HG03439 (cell line): Measurements from ENCODE around the gene KCNC1.

Experiments used
- ATAC-seq: cut with Tn5 transposase; IDR thresholded peaks from one replicate; pipeline ENCODE4 v1.9.1; 2021; ENCODE audit warnings: mild to moderate bottlenecking, moderate library complexity; ENCODE audit not compliant: unreplicated experiment

Gene KCNC1

DNA sequence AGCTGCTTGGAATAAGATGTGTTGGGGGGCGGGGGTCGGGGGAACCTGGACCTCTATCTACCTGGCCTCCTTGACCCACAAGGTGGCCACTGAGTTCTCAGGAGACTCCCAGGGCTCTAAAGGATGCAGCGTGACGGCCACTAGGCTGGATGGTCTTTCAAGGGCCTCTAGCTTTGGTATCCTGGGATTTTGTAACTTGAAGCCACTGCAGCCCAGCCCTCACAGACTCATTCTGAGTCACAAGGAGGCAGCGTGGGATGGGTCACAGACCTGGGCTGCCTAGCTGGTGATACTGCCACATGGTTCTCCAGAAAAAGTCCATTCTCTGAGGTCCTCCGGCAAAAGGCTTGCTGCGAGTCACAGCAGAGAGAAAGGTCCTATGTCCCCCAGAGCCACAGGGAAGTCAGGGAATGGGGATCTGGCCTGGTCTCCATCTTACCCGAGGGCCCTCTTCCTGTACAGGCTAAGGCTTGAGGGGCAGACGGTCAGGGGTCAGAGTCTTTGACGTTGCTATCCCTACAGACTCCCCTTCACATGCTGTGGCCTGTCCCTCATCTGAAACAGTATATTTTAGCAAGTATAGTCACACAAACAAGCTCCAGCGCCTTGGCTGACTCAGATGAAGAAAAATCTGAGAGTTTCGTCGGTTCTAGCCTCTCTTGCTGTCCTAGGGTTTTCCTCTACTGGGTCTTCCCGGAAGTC lies 52.4 kb downstream of the KCNC1 start:
- ATAC-seq, result no peak

DNA sequence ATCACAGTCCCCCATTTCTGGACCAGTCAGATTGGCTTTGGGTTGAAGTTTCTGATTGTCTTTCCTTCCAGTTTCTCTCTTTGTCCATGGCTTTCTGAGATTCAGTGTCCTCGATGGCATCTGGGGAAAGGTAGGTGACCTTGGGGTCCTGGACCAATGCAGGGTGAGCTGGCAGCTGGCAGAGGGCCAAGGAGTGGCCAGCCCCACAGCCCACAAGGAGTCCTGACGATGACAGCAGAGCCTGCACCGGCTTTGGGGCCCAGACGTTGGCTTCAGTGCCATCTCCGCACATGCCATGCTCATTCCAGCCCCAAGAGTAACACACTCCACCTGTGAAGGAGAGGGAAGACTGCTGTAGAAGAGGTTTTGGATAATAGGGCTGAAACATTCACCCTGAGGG lies 53.5 kb downstream of the KCNC1 start:
- no peak for ATAC-seq

DNA sequence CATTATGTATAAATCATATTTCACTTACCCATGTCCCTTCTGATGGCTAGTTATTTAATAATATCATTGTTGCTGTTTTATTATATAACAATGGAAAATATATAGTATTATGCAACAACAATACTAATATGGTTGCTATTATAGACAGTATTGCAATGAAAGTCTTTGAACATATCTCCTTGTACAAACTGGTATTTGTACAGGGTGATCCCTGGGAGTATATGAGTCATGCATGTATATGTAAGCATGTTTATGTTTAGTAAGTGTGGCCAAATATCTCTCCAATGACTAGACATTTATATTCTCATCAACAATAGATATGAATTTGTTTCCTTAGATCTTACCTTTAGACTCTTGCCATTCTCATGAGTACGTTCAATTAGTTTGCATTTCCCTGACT lies 55.9 kb downstream of the KCNC1 start:
- no peak for ATAC-seq

DNA sequence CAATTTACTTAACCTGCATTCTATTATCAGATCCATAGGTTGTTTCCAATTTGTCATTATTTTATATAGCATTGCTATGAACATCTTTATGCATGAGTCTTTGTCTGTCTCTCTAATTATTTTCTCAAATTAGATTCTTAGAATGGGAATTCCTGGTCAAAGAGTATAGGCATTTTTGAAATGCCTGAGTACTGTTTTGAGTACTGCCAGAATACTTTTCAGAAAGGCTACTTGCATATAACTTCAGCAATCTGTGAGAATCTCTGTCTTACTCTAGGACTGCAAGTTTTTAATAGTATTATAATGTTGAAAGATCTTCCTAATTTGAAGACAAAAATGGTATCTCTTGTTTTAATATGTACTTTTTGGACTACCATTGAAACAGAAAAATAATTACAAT lies 56.6 kb downstream of the KCNC1 start:
- no peak for ATAC-seq

DNA sequence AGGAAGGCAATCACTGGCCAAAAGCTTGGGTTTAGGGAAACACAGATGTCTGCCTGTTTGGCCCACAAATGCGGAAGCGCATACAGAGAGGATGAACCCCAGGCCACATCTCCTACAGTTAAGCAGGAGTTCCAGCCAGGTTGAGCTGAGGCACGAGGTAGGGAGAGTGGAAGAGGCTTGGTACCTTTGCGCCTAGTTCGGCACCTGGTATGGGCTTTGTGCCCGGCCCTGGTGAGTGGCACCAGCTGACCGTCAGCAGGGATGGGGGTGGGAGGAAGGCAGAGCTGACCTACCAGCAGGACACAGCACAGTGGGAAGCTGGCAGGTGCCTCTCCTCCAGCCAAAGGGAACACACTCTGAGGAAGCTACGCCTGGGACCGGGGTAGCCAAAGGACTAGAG lies 57.6 kb downstream of the KCNC1 start:
- no peak for ATAC-seq

DNA sequence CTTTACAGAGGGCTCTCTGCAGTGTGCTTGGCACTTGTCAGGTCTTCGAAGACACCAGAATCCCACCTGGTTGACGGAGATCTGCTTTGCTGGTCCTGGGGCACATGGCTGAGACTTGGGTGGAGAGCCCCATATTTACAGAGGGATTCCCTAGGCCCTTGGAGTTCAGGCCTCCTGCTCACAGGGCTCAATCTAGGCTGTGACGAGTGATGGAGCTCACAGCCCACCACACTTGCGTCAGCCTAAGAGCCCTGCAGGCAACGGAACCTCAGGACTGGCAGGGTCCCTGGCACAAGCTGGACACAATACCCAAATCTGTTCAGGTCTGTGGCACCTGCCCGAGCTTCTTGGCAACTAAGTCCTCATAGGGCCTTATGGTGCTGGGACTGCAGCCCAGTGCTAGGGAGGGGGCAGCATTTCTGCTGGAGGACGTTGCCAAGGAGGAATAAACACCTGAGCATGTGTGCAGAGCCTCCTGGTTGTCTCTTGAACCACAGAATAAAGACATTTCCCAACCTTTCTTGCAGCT lies 59.1 kb downstream of the KCNC1 start:
- ATAC-seq, result no peak

DNA sequence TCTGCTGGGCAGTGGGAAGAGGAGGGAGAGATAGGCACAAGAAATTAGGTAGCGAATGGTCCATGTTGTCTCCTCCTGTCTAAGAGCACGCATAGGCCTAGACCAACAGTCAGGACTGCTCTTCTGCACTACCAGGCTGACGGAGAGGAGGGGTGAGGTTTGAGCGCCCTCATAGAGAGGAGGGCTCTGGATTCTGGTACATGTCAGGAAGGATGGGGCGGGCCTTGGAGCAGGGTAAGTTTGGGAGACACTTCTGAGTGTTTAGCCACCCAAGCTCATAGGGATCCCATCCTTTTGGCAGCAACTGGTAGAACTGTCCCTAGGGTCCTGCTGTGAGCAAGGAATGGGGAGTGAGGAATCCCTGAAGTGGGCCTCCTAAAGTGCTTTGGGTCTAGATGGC lies 60.4 kb downstream of the KCNC1 start:
- ATAC-seq, result no peak

DNA sequence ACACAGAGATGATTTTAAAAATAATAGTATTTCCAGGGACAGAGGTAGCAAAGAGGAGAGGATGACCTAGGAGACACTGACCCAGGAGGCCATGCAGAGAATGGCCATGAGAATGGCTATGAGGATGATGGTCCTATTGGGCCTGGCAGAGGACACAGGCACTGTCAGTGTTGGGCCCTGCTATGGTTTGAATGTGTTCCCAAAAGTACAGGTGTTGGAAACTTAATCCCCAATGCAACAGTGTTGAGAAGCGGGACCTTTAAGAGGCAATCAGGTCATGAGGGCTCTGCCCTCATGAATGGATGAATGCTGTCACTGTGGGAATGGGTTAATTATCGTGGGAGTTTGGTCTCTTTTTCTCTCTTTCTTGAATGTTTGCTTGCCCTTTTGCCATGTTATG lies 61.6 kb downstream of the KCNC1 start:
- no peak for ATAC-seq

DNA sequence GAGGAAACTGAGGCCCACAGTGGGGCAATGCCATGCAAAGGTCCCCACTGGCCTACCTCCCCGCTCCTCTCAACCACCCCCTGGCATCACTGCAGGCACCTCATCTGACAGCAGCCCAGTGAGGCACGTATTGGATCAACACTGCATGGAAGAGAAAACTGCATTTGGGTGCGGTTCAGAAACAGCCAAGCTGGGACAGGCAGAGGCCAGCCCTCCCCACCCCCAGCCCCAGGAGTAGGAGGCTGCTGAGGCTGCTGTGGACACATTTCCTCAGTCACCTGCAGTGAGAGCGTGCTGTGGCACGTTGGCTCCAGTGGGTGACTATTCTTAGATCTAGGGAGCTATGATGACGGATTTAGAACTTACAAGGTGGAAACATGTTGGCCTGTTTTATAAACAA lies 63.7 kb downstream of the KCNC1 start:
- no peak for ATAC-seq

DNA sequence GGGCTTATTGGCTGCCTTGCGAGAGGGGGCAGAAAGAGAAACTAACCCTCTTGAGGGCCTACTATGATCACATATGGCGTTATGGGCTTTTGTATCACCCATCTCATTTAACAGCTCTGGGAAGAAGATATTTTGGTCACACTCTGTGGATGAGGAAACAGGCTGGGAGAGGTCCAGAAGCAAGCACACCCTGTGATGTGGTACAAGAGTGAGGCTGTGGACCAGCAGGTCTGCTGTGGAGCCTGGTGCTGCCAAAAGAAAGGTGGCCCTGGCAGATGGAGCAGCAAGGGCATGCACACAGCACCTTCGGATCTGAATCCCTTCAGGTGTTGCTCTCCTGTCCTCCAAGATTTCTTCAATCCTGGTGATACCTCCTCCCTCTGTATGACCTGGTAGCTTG lies 64.1 kb downstream of the KCNC1 start:
- no peak for ATAC-seq

DNA sequence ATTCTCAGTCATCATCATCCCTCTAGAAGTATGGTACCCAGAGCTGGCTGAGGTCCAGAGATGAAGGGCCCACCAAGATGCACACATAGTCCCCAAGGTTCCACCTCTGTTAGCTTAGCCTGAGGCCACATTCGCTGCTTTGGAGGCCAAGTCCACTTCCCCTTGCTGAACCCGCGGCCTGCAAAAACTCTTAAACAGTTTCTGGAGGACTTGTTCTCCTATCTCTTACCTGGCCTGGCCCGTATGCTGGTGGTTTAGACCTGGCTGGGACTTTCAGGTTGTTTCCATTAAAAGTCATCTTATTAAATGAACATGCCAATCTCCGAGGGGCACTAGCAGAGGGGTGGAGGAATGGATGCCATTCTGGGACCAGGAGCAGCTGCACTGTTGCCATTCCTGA lies 64.6 kb downstream of the KCNC1 start:
- no peak for ATAC-seq

DNA sequence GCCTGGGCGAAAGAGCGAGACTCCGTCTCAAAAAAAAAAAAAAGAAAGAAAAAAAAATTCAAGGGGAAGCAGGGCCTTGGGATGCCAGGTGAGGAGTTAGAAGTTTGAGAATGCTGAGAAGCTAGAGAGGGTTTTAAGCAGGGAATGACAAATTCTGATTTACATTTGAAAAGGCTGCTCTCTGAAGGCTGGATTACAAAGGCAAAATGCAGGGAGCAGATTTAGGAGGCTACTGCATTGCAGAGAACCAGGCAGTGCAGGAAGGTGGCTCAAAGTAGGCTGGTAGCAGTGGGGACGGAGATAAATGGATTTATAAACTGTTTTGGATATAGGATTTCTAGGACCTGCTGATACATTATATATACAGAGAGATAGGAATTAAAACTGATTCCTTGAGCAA lies 66.6 kb downstream of the KCNC1 start:
- no peak for ATAC-seq

DNA sequence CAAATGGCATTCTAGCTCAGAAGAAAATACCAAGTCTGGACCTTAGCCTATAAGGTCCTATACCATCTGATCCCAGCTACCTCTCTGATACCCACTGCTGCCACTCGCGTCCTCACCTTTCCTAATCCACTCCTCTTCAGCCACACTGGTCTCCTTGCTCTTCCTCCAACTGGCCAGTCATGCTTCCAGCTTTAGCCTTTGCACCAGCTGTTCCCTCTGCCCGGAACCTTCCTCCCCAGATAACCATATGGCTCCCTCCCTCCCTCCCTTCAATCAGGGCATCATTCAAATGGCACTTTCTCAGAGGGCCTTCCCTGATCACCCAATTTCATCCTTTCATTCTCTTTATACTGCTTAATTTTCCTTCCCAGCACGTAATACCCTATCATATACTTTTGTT lies 67.9 kb downstream of the KCNC1 start:
- no peak for ATAC-seq

DNA sequence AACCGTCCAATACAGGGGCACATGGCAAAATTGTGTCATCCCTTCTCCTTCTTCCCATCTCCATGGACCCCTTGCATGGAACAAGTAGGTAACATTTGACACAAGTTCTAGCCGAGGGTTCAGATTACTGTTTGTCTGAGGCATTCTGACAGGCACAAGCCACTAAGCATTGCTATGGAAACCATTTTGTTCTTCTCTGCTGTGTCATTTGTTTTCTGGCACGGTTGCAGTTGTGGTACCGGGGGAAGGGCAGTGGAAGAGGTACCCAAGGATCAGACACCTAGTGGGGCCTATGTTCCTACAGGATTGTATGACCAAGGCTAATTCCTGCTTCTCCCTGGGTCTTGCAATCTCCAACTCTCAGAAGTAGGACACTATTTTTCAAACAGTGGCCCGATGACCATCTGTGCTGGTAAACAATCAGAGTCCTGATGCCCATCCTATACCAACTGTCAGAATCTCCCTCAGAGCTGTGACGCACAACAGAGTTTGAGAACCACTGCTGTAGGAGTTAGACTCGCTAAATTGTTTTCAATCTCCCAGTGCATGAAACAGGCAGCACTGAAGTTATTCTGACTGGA lies 69.3 kb downstream of the KCNC1 start:
- ATAC-seq, result no peak

DNA sequence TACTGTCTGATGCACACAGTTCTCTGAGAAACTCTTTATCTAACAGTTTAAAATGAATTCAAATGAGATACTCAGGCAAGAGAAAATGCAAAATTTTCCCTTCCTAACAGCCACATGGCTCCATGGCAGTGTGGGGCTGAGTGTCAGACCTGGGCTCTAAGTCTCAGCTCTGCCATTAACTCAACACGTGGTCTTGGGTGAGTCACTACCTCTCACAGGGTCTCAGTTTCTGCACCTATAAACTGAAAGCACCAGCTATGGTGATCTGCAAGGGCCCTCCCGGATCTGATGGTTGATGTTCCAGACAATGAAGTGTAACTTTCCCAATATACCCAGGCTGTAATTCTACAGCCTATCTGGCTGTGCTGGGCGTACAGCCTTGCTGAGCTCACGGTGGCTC lies 70.5 kb downstream of the KCNC1 start:
- ATAC-seq, result no peak

DNA sequence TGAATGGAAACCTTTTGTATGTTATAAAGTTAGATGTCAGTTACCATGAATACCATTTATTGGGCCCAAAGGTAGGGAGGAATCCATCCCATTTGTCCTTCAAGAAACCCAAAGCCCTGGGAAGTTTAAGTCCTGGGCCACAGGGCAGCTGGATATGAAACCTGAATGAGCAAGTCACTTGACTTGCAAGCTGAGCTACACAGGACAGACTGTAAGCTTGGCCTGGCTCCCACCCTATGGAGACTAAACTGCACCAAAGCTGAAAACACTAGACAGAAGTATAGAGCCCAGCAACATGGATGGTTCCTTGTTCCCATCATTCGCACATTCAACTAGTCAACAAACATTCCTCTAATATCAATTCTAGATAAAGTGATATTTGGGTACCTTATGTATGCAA lies 71.3 kb downstream of the KCNC1 start:
- no peak for ATAC-seq

DNA sequence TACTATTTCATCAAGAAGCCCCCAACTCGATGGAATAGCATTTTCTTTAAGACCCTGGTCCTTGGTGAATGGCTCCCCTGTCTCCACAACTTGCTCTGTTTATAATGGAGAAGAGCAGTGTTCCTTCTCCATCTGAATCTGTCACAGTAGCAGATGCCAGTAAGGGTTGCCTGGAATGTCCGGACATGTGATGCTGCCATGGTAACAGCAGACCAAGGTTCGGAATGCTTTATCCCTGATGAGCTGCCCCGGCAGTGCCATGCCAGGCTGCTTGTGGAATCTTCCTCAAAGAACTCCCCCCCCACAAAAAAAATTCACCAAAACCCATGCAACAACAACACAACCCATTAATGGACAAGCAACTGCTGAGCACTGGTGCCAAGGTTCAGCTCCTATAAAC lies 72.5 kb downstream of the KCNC1 start:
- ATAC-seq, result no peak

DNA sequence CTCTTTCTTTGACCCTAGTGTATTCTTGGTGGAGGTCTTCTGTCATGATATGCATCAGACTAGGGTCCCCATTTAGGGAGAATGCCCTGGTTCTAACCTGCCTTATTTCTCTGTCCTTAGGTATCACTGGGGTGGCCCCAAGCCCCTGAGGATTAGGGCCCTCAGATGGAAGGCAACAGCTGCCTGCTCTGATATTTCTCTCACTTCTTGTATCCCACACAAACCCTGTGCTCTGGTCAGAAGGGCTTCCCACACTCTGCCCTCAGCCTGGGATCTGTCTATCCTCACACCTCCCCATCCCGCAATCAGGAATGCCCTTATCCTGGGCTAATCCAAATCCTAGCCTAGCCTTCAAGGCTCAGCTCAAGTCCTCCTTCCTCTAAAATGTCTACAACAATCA lies 75.5 kb downstream of the KCNC1 start:
- no peak for ATAC-seq

DNA sequence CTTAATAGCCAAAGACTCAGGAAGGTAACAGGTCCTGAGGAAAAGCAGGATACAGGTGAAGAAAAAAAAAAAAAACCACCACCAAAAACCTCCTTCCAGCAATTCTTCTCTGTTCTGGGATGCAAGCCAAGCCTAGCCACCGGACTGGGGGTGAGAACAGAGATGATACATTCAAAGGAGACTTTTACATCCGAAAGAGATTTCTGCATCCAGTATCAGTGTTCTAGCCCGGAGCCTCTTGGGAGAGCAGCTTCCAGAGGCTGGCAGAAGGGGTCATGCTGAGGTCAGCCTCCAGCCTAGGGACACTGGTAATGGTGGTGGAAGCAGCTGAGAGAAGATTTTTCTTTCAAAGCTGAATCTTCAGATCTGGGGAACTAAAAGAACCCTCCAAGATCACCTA lies 76.2 kb downstream of the KCNC1 start:
- no peak for ATAC-seq

DNA sequence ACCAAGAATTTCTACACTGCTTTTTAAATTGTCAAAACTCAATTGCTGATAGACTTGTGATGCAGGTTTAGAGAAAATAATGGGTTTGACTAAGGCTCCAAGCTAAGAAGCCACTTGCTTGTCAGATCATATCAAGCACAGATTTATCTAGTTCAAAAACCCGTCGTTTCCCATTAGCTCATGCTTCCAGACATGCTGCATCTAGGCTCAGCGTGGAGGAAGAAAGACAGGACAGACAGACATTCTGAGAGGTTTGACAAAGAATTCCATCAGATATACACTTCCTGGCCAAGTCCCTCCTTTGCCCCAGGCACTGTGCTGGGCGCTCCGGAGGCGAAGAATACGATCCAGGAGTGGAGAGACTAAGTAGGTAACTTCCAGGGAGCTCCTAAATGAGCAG lies 76.8 kb downstream of the KCNC1 start:
- no peak for ATAC-seq

DNA sequence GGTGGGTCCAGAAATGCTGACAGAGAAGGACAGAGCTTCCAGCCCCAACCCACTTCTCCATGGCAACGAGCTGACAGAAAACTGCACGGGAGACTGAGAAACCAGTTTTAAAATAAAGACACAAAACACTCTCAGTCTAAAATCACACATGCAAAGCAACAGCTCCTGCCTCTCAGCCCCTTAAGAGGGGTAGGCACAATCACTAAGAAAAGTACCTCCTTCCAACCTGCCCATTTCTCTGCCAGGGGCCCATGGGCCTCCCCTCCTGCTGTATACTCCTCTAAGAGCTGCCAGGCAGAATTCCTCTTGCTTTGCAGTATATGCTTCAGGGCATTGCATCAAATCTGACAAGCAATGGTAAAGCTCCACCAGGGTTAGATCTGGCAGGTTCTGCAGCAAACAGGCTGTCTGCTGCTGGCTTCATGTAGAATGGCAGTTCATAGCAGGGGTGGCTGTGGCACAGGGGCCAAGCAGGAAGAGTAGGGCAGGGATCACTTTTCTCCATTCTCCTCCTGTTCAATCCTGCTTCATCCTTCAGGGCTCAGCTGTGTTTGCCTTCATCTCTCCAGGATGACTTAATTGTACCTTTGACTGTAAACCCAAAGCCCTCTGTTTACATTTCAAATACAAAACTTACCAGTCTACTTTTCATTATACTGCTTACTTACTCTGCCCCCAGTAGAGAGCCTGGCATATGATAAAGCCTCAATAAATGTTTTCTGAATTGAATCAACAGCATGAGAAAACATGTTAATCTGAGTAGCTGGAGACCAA lies 77.7 kb downstream of the KCNC1 start:
- ATAC-seq, result no peak

DNA sequence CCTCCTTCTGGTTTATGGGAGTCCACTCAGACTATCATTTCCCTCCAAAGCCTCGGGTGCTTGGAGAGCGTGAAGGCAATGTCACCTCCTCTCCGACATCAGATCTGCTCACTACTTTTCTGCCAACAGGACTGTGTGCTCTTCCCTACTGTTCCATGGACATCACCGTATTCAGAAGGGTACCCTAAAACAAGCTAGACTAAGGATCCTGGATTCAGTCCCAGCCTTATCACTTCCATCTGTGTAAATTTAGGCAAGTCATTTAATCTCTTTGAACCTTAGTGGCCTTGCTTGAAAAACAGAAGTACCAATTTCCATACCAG lies 78.2 kb downstream of the KCNC1 start:
- ATAC-seq, result no peak
